ENCODE results near the gene TMPRSS5. TPM values are rescaled to one million over a fixed set of nuclear protein-coding genes. Genes with fewer than 3 reads are reported as not detected.

TMPRSS5 gene
- total RNA-seq, 1 donor from 2014 or later: not detected

- no peaks in the 10 kb centered on the region for H3F3A ChIP-seq (ENCODE audit: low read depth)
- no peak overlapping the region for H3K4me3 ChIP-seq
- H3K79me2 ChIP-seq (ENCODE audit: low read depth): no peaks in the 10 kb centered on the region
- H3K4me1 ChIP-seq: no peaks in the 10 kb centered on the region
- no peak overlapping the region for H3K9ac ChIP-seq
- H3K27ac Mint-ChIP-seq: no peak overlapping the region
- H3K9me3 Mint-ChIP-seq: peaks cover 5% of the 10 kb centered on the region
- peaks cover 9% of the 10 kb centered on the region for H3K36me3 Mint-ChIP-seq
- no peak overlapping the region for H3K4me3 Mint-ChIP-seq
- H3K27ac ChIP-seq: no peak overlapping the region
- H2AFZ ChIP-seq (replicated peaks): no peak overlapping the region
- H3K27me3 ChIP-seq: no peaks in the 10 kb centered on the region
- no peak overlapping the region for H3K4me2 ChIP-seq
- no peaks in the 10 kb centered on the region for H3K36me3 ChIP-seq
- peaks cover 2% of the 10 kb centered on the region for H3K27me3 Mint-ChIP-seq (ENCODE audit: insufficient read depth, low read depth)
- DNase-seq (ENCODE audit: low spot score): no peak
- TF ChIP-seq CTCF (IDR thresholded peaks at IDR 0.05) (no peak), EZH2phosphoT487 (IDR thresholded peaks at IDR 0.05) (no peak), EZH2 (IDR thresholded peaks at IDR 0.05) (no peak)
- no peaks in the 10 kb centered on the region for H4K20me1 ChIP-seq (ENCODE audit: low read depth)
- H3K9me3 ChIP-seq (ENCODE audit: low read depth): no peaks in the 10 kb centered on the region
- H3K4me1 Mint-ChIP-seq: no peaks in the 10 kb centered on the region
Observed at GRCh38 chr11:113698515-113698914, 7.6 kb downstream of the TMPRSS5 start.

- Mint-ChIP-seq H3K27ac (no peak overlapping the region), H3K36me3 (peaks cover 6% of the 10 kb centered on the region), H3K27me3 (ENCODE audit: insufficient read depth, low read depth) (peaks cover 2% of the 10 kb centered on the region), H3K4me1 (no peaks in the 10 kb centered on the region), H3K9me3 (peaks cover 5% of the 10 kb centered on the region), H3K4me3 (no peak overlapping the region)
- H3F3A ChIP-seq (ENCODE audit: low read depth): no peaks in the 10 kb centered on the region
- no peaks in the 10 kb centered on the region for H3K4me1 ChIP-seq
- TF ChIP-seq EZH2phosphoT487 (IDR thresholded peaks at IDR 0.05) (no peak), EZH2 (IDR thresholded peaks at IDR 0.05) (no peak), CTCF (IDR thresholded peaks at IDR 0.05) (no peak)
- H2AFZ ChIP-seq (replicated peaks): no peak overlapping the region
- H3K79me2 ChIP-seq (ENCODE audit: low read depth): no peaks in the 10 kb centered on the region
- no peak overlapping the region for H3K27ac ChIP-seq
- no peaks in the 10 kb centered on the region for H3K27me3 ChIP-seq
- no peak overlapping the region for H3K4me2 ChIP-seq
- H4K20me1 ChIP-seq (ENCODE audit: low read depth): no peaks in the 10 kb centered on the region
- H3K36me3 ChIP-seq: no peaks in the 10 kb centered on the region
- no peak overlapping the region for H3K9ac ChIP-seq
- H3K9me3 ChIP-seq (ENCODE audit: low read depth): no peaks in the 10 kb centered on the region
- DNase-seq (ENCODE audit: low spot score): no peak
- H3K4me3 ChIP-seq: no peak overlapping the region
Observed at GRCh38 chr11:113697756-113698407, 8.2 kb downstream of the TMPRSS5 start.

GRCh38 chr11:113697111-113697510 is 9.0 kb downstream of the TMPRSS5 start:
- H3K9me3 Mint-ChIP-seq: peaks cover 2% of the 10 kb centered on the region
- no peaks in the 10 kb centered on the region for H4K20me1 ChIP-seq (ENCODE audit: low read depth)
- no peak overlapping the region for H2AFZ ChIP-seq (replicated peaks)
- H3K27ac Mint-ChIP-seq: no peak overlapping the region
- H3K4me1 ChIP-seq: no peaks in the 10 kb centered on the region
- TF ChIP-seq EZH2 (IDR thresholded peaks at IDR 0.05) (no peak), CTCF (IDR thresholded peaks at IDR 0.05) (no peak), EZH2phosphoT487 (IDR thresholded peaks at IDR 0.05) (no peak)
- H3K9ac ChIP-seq: no peak overlapping the region
- H3K9me3 ChIP-seq (ENCODE audit: low read depth): no peaks in the 10 kb centered on the region
- peaks cover 4% of the 10 kb centered on the region for H3K36me3 Mint-ChIP-seq
- H3K4me2 ChIP-seq: no peak overlapping the region
- H3K27me3 ChIP-seq: no peaks in the 10 kb centered on the region
- peaks cover 4% of the 10 kb centered on the region for H3K27me3 Mint-ChIP-seq (ENCODE audit: insufficient read depth, low read depth)
- H3K27ac ChIP-seq: no peak overlapping the region
- H3K36me3 ChIP-seq: no peaks in the 10 kb centered on the region
- H3F3A ChIP-seq (ENCODE audit: low read depth): no peaks in the 10 kb centered on the region
- no peak overlapping the region for H3K4me3 ChIP-seq
- H3K4me3 Mint-ChIP-seq: no peak overlapping the region
- H3K79me2 ChIP-seq (ENCODE audit: low read depth): no peaks in the 10 kb centered on the region
- no peak for DNase-seq (ENCODE audit: low spot score)
- no peaks in the 10 kb centered on the region for H3K4me1 Mint-ChIP-seq
